ENCODE data around the gene BCR.

GRCh38 chr22:23180301-23180892 is at the start of gene BCR:
- TF ChIP-seq POLR2A (IDR thresholded peaks at IDR 0.05) (peak; percentile 73), CTCF (IDR thresholded peaks at IDR 0.05) (no peak)
